ENCODE data around the gene PLXNB3. TPM values are rescaled to one million over a fixed set of nuclear protein-coding genes. Genes with fewer than 3 reads are reported as not detected.
A peak's percentile ranks its signal among the peaks of the same experiment; 100 is the strongest.

PLXNB3 gene
- total and polyA plus RNA-seq, 2 donors (not counting 1 experiment from before 2014, with no cell fraction given) = 0.25 TPM; not detected in 1

GRCh38 chrX:153763298-153763932 is 634 bp upstream of the PLXNB3 start:
- 79% methylated on average over 8 of the region's 18 CpGs for WGBS (ENCODE audit: insufficient coverage)
- POLR2A ChIA-PET = no interaction called here
- intact Hi-C loops (cut with micrococcal nuclease) = no loop called here

DNA sequence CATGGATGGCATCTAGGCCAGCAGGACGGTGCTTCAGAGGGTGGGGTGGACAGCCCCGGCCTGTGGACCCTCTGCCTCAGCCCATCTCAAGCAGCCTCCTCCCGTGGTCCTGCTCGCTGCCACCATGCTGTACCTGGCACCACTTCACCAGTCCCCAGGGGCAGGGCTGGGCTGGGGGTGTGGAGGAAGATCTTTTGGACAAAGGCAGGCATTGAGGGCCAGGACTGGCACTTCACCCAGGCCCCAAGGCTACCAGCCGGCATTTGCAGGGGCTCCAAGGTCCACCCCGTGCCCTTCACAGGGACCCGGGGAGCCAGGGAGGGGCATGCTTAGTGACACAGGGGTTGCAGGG is 713 bp downstream of the PLXNB3 start:
- DNase-seq = no peak
- TF ChIP-seq, protein P1, sequence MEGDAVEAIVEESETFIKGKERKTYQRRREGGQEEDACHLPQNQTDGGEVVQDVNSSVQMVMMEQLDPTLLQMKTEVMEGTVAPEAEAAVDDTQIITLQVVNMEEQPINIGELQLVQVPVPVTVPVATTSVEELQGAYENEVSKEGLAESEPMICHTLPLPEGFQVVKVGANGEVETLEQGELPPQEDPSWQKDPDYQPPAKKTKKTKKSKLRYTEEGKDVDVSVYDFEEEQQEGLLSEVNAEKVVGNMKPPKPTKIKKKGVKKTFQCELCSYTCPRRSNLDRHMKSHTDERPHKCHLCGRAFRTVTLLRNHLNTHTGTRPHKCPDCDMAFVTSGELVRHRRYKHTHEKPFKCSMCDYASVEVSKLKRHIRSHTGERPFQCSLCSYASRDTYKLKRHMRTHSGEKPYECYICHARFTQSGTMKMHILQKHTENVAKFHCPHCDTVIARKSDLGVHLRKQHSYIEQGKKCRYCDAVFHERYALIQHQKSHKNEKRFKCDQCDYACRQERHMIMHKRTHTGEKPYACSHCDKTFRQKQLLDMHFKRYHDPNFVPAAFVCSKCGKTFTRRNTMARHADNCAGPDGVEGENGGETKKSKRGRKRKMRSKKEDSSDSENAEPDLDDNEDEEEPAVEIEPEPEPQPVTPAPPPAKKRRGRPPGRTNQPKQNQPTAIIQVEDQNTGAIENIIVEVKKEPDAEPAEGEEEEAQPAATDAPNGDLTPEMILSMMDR (IDR thresholded peaks at IDR 0.05) = no peak
- no peak for TF ChIP-seq EZH2 (IDR thresholded peaks at IDR 0.05; ENCODE audit: borderline replicate concordance, insufficient read depth, low read depth, low read length, poor library complexity, severe bottlenecking)
- CTCF ChIA-PET = interaction anchor here (2.0 to 3.9 kb wide), 3 partner anchors 182 to 188 kb away, joined by 10 to 35 read pairs (median 10); no protein-coding TSS in a partner anchor
- Mint-ChIP-seq H3K9me3 (ENCODE audit: insufficient read depth) (no peaks in the 10 kb centered on the region), H3K27ac (no peak overlapping the region), H3K4me1 (peaks cover 14% of the 10 kb centered on the region), H3K4me3 (no peak overlapping the region), H3K27me3 (no peaks in the 10 kb centered on the region)
- H3K9ac ChIP-seq (ENCODE audit: low read length) = no peak overlapping the region
- intact Hi-C loops (cut with micrococcal nuclease) = no loop called here
- no peaks in the 10 kb centered on the region for H3K9me3 ChIP-seq (ENCODE audit: control extremely low read depth in 1 of 3, control insufficient read depth in 2 of 3, insufficient read depth in 1 of 3, low read length in 2 of 3)
- no peak overlapping the region for H2AFZ ChIP-seq (ENCODE audit: insufficient read depth, low read depth, low read length, poor library complexity, severe bottlenecking)
- H3K27ac ChIP-seq (ENCODE audit: low read length in 2 of 2) = no peak overlapping the region
- no peak overlapping the region for H3K4me3 ChIP-seq (ENCODE audit: control extremely low read depth in 1 of 5, extremely low read depth in 1 of 5, insufficient read depth in 1 of 5, low read depth in 2 of 5, low read length in 4 of 5)
- POLR2A ChIA-PET = no interaction called here
- no peaks in the 10 kb centered on the region for H4K20me1 ChIP-seq (ENCODE audit: control insufficient read depth, insufficient read depth, low read length, poor library complexity, severe bottlenecking)
- WGBS (ENCODE audit: insufficient coverage) = 100% methylated on average over 2 of the region's 7 CpGs
- ATAC-seq (ENCODE audit: low read depth) = no peak
- H3K79me2 ChIP-seq (ENCODE audit: control insufficient read depth, insufficient read depth, low read length) = no peaks in the 10 kb centered on the region
- peaks cover 0 to 18% of the 10 kb centered on the region in 2 donors for H3K4me1 ChIP-seq (ENCODE audit: control insufficient read depth in 2 of 2, insufficient read depth in 2 of 2, low read length in 2 of 2)
- no peak overlapping the region for H3K4me2 ChIP-seq (replicated peaks; ENCODE audit: low read depth, low read length, poor library complexity, severe bottlenecking)
- H3K27me3 ChIP-seq (replicated peaks in 1 of 4; ENCODE audit: control extremely low read depth in 1 of 4, control insufficient read depth in 3 of 4, insufficient read depth in 4 of 4, low read length in 3 of 4) = no peaks in the 10 kb centered on the region
- H3K36me3 ChIP-seq (replicated peaks in 1 of 2; ENCODE audit: control extremely low read depth in 1 of 2, control insufficient read depth in 1 of 2, extremely low read depth in 1 of 2, insufficient read depth in 2 of 2, low read length in 1 of 2) = no peaks in the 10 kb centered on the region

More at GRCh38 chrX:153763298-153763932, 634 bp upstream of the PLXNB3 start:
- no peaks in the 10 kb centered on the region for H3K79me2 ChIP-seq (ENCODE audit: control insufficient read depth, insufficient read depth, low read length)
- H3K9me3 ChIP-seq (ENCODE audit: control extremely low read depth in 1 of 3, control insufficient read depth in 2 of 3, insufficient read depth in 1 of 3, low read length in 2 of 3) = no peaks in the 10 kb centered on the region
- H3K4me2 ChIP-seq (replicated peaks; ENCODE audit: low read depth, low read length, poor library complexity, severe bottlenecking) = no peak overlapping the region
- no peak overlapping the region for H3K9ac ChIP-seq (ENCODE audit: low read length)
- H3K27me3 ChIP-seq (replicated peaks in 1 of 4; ENCODE audit: control extremely low read depth in 1 of 4, control insufficient read depth in 3 of 4, insufficient read depth in 4 of 4, low read length in 3 of 4) = no peaks in the 10 kb centered on the region
- H4K20me1 ChIP-seq (ENCODE audit: control insufficient read depth, insufficient read depth, low read length, poor library complexity, severe bottlenecking) = no peaks in the 10 kb centered on the region
- H3K27me3 Mint-ChIP-seq = no peaks in the 10 kb centered on the region
- H2AFZ ChIP-seq (ENCODE audit: insufficient read depth, low read depth, low read length, poor library complexity, severe bottlenecking) = no peak overlapping the region
- no peaks in the 10 kb centered on the region for H3K36me3 ChIP-seq (replicated peaks in 1 of 2; ENCODE audit: control extremely low read depth in 1 of 2, control insufficient read depth in 1 of 2, extremely low read depth in 1 of 2, insufficient read depth in 2 of 2, low read length in 1 of 2)
- TF ChIP-seq EZH2 (IDR thresholded peaks at IDR 0.05; ENCODE audit: borderline replicate concordance, insufficient read depth, low read depth, low read length, poor library complexity, severe bottlenecking) = no peak
- TF ChIP-seq, protein P1 (IDR thresholded peaks at IDR 0.05) = no peak
- H3K27ac ChIP-seq (ENCODE audit: low read length in 2 of 2) = no peak overlapping the region
- peak; percentile 8 for ATAC-seq (ENCODE audit: low read depth)
- H3K4me3 Mint-ChIP-seq = no peak overlapping the region
- peak overlapping the region; percentile 53 for H3K27ac Mint-ChIP-seq
- no peak overlapping the region for H3K4me3 ChIP-seq (ENCODE audit: control extremely low read depth in 1 of 5, extremely low read depth in 1 of 5, insufficient read depth in 1 of 5, low read depth in 2 of 5, low read length in 4 of 5)
- CTCF ChIA-PET = interaction anchor here (1.0 to 3.9 kb wide), 7 partner anchors 37 to 189 kb away, joined by 3 to 35 read pairs (median 7); no protein-coding TSS in a partner anchor
- no peaks in the 10 kb centered on the region for H3K9me3 Mint-ChIP-seq (ENCODE audit: insufficient read depth)
- H3K4me1 ChIP-seq (ENCODE audit: control insufficient read depth in 2 of 2, insufficient read depth in 2 of 2, low read length in 2 of 2) = peaks cover 0 to 25% of the 10 kb centered on the region in 2 donors
- peaks cover 18% of the 10 kb centered on the region for H3K4me1 Mint-ChIP-seq
- no peak for DNase-seq

Measured in B cell (primary cell).